ENCODE results near the gene KRTAP5-6. TPM values are rescaled to one million over a fixed set of nuclear protein-coding genes. Genes with fewer than 3 reads are reported as not detected.

The KRTAP5-6 gene
- total RNA-seq, 4 donors from 2014 or later: not detected

- DNase-seq: no peak
- Histone ChIP-seq H3K9me3 (no peaks in the 10 kb centered on the region), H3K27ac (no peak overlapping the region), H3K4me1 (no peaks in the 10 kb centered on the region), H3K27me3 (no peaks in the 10 kb centered on the region), H3K36me3 (no peaks in the 10 kb centered on the region), H3K4me3 (no peak overlapping the region)
- intact Hi-C loops (cut with DNase I; ENCODE audit: low total_unique reads): loop anchor here (10.0 kb wide), 1 partner anchor 455 kb away; no protein-coding TSS in a partner anchor
- TF ChIP-seq CTCF (IDR thresholded peaks at IDR 0.05) (no peak), POLR2A (IDR thresholded peaks at IDR 0.05) (no peak)
These were observed 2.8 kb downstream of the KRTAP5-6 start for GRCh38 chr11:1699771-1700170.

GRCh38 chr11:1701091-1701807, 4.3 kb downstream of the KRTAP5-6 start:
- Histone ChIP-seq H3K4me1 (no peaks in the 10 kb centered on the region), H3K27ac (no peak overlapping the region), H3K9me3 (no peaks in the 10 kb centered on the region), H3K36me3 (no peaks in the 10 kb centered on the region), H3K4me3 (no peak overlapping the region), H3K27me3 (no peaks in the 10 kb centered on the region)
- intact Hi-C loops (cut with DNase I; ENCODE audit: low total_unique reads): no loop called here
- TF ChIP-seq CTCF (IDR thresholded peaks at IDR 0.05) (no peak), POLR2A (IDR thresholded peaks at IDR 0.05) (no peak)
- DNase-seq: no peak

GRCh38 chr11:1702506-1702905, 5.5 kb downstream of the KRTAP5-6 start:
- Histone ChIP-seq H3K4me3 (no peak overlapping the region), H3K4me1 (no peaks in the 10 kb centered on the region), H3K36me3 (no peaks in the 10 kb centered on the region), H3K9me3 (no peaks in the 10 kb centered on the region), H3K27me3 (no peaks in the 10 kb centered on the region), H3K27ac (no peak overlapping the region)
- intact Hi-C loops (cut with DNase I; ENCODE audit: low total_unique reads): no loop called here
- DNase-seq: no peak
- TF ChIP-seq CTCF (IDR thresholded peaks at IDR 0.05) (no peak), POLR2A (IDR thresholded peaks at IDR 0.05) (no peak)

- intact Hi-C loops (cut with DNase I; ENCODE audit: low total_unique reads): no loop called here
These were observed 6.2 kb downstream of the KRTAP5-6 start for GRCh38 chr11:1703146-1703545.

More at GRCh38 chr11:1703146-1703545, 6.2 kb downstream of the KRTAP5-6 start:
- no peak for DNase-seq
- H3K36me3 ChIP-seq: no peaks in the 10 kb centered on the region
- H3K27me3 ChIP-seq: no peaks in the 10 kb centered on the region
- no peaks in the 10 kb centered on the region for H3K4me1 ChIP-seq
- TF ChIP-seq POLR2A (IDR thresholded peaks at IDR 0.05): no peak
- no peak for TF ChIP-seq CTCF (IDR thresholded peaks at IDR 0.05)
- no peak overlapping the region for H3K27ac ChIP-seq
- no peaks in the 10 kb centered on the region for H3K9me3 ChIP-seq
- H3K4me3 ChIP-seq: no peak overlapping the region

All from uterus (tissue), 4 donors.